ENCODE measurements around the gene ATP8B3.

Gene ATP8B3

GRCh38 chr19:1839658-1840540, 27.8 kb upstream of the ATP8B3 start:
- TF ChIP-seq JUND (IDR thresholded peaks at IDR 0.05; ENCODE audit: low read depth), result no peak
- DNase-seq (ENCODE audit: low read depth in 1 of 2, low spot score in 1 of 2), result no peak
- in situ Hi-C loops (cut with HindIII; ENCODE audit: low pct_unique_long_range_greater_than_20kb, low sequenced_read_pairs), result no loop called here

GRCh38 chr19:1837625-1838105, 25.6 kb upstream of the ATP8B3 start:
- no peak for TF ChIP-seq JUND (IDR thresholded peaks at IDR 0.05; ENCODE audit: low read depth)
- DNase-seq (ENCODE audit: low read depth in 1 of 2, low spot score in 1 of 2), result peak; percentile 38 to 56
- in situ Hi-C loops (cut with HindIII; ENCODE audit: low pct_unique_long_range_greater_than_20kb, low sequenced_read_pairs), result no loop called here

- no peak for DNase-seq (ENCODE audit: low read depth in 1 of 2, low spot score in 1 of 2)
- TF ChIP-seq JUND (IDR thresholded peaks at IDR 0.05; ENCODE audit: low read depth), result no peak
- in situ Hi-C loops (cut with HindIII; ENCODE audit: low pct_unique_long_range_greater_than_20kb, low sequenced_read_pairs), result no loop called here
Observed at GRCh38 chr19:1837222-1837565, 25.1 kb upstream of the ATP8B3 start.

GRCh38 chr19:1836458-1837221, 24.6 kb upstream of the ATP8B3 start:
- no peak for TF ChIP-seq JUND (IDR thresholded peaks at IDR 0.05; ENCODE audit: low read depth)
- no peak for DNase-seq (ENCODE audit: low read depth in 1 of 2, low spot score in 1 of 2)
- in situ Hi-C loops (cut with HindIII; ENCODE audit: low pct_unique_long_range_greater_than_20kb, low sequenced_read_pairs), result no loop called here

- in situ Hi-C loops (cut with HindIII; ENCODE audit: low pct_unique_long_range_greater_than_20kb, low sequenced_read_pairs), result no loop called here
- TF ChIP-seq JUND (IDR thresholded peaks at IDR 0.05; ENCODE audit: low read depth), result no peak
- DNase-seq (ENCODE audit: low read depth in 1 of 2, low spot score in 1 of 2), result no peak
Observed at GRCh38 chr19:1833540-1833939, 21.5 kb upstream of the ATP8B3 start.

GRCh38 chr19:1832046-1832663, 20.1 kb upstream of the ATP8B3 start:
- no peak for DNase-seq (ENCODE audit: low read depth in 1 of 2, low spot score in 1 of 2)
- in situ Hi-C loops (cut with HindIII; ENCODE audit: low pct_unique_long_range_greater_than_20kb, low sequenced_read_pairs), result no loop called here
- no peak for TF ChIP-seq JUND (IDR thresholded peaks at IDR 0.05; ENCODE audit: low read depth)

- TF ChIP-seq JUND (IDR thresholded peaks at IDR 0.05; ENCODE audit: low read depth), result no peak
- in situ Hi-C loops (cut with HindIII; ENCODE audit: low pct_unique_long_range_greater_than_20kb, low sequenced_read_pairs), result no loop called here
- no peak for DNase-seq (ENCODE audit: low read depth in 1 of 2, low spot score in 1 of 2)
Observed at GRCh38 chr19:1830978-1831377, 18.9 kb upstream of the ATP8B3 start.

- no peak for TF ChIP-seq JUND (IDR thresholded peaks at IDR 0.05; ENCODE audit: low read depth)
- no peak for DNase-seq (ENCODE audit: low read depth in 1 of 2, low spot score in 1 of 2)
- in situ Hi-C loops (cut with HindIII; ENCODE audit: low pct_unique_long_range_greater_than_20kb, low sequenced_read_pairs), result no loop called here
Observed at GRCh38 chr19:1830568-1830967, 18.5 kb upstream of the ATP8B3 start.

- in situ Hi-C loops (cut with HindIII; ENCODE audit: low pct_unique_long_range_greater_than_20kb, low sequenced_read_pairs), result no loop called here
- TF ChIP-seq JUND (IDR thresholded peaks at IDR 0.05; ENCODE audit: low read depth), result no peak
- no peak for DNase-seq (ENCODE audit: low read depth in 1 of 2, low spot score in 1 of 2)
Observed at GRCh38 chr19:1829958-1830357, 17.9 kb upstream of the ATP8B3 start.

GRCh38 chr19:1828279-1829238, 16.5 kb upstream of the ATP8B3 start:
- DNase-seq (ENCODE audit: low read depth in 1 of 2, low spot score in 1 of 2), result no peak
- in situ Hi-C loops (cut with HindIII; ENCODE audit: low pct_unique_long_range_greater_than_20kb, low sequenced_read_pairs), result no loop called here
- TF ChIP-seq JUND (IDR thresholded peaks at IDR 0.05; ENCODE audit: low read depth), result no peak

- TF ChIP-seq JUND (IDR thresholded peaks at IDR 0.05; ENCODE audit: low read depth), result no peak
- in situ Hi-C loops (cut with HindIII; ENCODE audit: low pct_unique_long_range_greater_than_20kb, low sequenced_read_pairs), result no loop called here
- no peak for DNase-seq (ENCODE audit: low read depth in 1 of 2, low spot score in 1 of 2)
Observed at GRCh38 chr19:1827566-1828278, 15.6 kb upstream of the ATP8B3 start.

Data from T47D (cell line).